ENCODE results near the gene PLOD2.

PLOD2 gene

GRCh38 chr3:146184241-146185015 is 23.4 kb upstream of the PLOD2 start:
- no peaks in the 10 kb centered on the region for H3K4me1 Mint-ChIP-seq
- no peaks in the 10 kb centered on the region for H3K27me3 Mint-ChIP-seq (ENCODE audit: low read depth, poor library complexity)
- H3K27ac Mint-ChIP-seq: no peak overlapping the region
- no peaks in the 10 kb centered on the region for H3K9me3 Mint-ChIP-seq
- TF ChIP-seq CTCF (IDR thresholded peaks at IDR 0.05): no peak
- no peaks in the 10 kb centered on the region for H3K36me3 Mint-ChIP-seq (ENCODE audit: low read depth)
- no peak for DNase-seq
- H3K4me3 Mint-ChIP-seq: no peak overlapping the region

GRCh38 chr3:146181216-146181615 is 20.2 kb upstream of the PLOD2 start:
- H3K27me3 Mint-ChIP-seq (ENCODE audit: low read depth, poor library complexity): no peaks in the 10 kb centered on the region
- no peaks in the 10 kb centered on the region for H3K9me3 Mint-ChIP-seq
- no peaks in the 10 kb centered on the region for H3K4me1 Mint-ChIP-seq
- H3K4me3 Mint-ChIP-seq: no peak overlapping the region
- TF ChIP-seq CTCF (IDR thresholded peaks at IDR 0.05): no peak
- no peak overlapping the region for H3K27ac Mint-ChIP-seq
- no peak for DNase-seq
- H3K36me3 Mint-ChIP-seq (ENCODE audit: low read depth): no peaks in the 10 kb centered on the region

- no peak for TF ChIP-seq CTCF (IDR thresholded peaks at IDR 0.05)
Measured at GRCh38 chr3:146180376-146180775, 19.4 kb upstream of the PLOD2 start.

GRCh38 chr3:146178006-146178689 is 17.2 kb upstream of the PLOD2 start:
- Mint-ChIP-seq H3K4me3 (no peak overlapping the region), H3K27ac (no peak overlapping the region), H3K4me1 (no peaks in the 10 kb centered on the region), H3K27me3 (ENCODE audit: low read depth, poor library complexity) (no peaks in the 10 kb centered on the region), H3K9me3 (no peaks in the 10 kb centered on the region), H3K36me3 (ENCODE audit: low read depth) (no peaks in the 10 kb centered on the region)
- TF ChIP-seq CTCF (IDR thresholded peaks at IDR 0.05): no peak
- no peak for DNase-seq

More at GRCh38 chr3:146180376-146180775, 19.4 kb upstream of the PLOD2 start:
- no peak overlapping the region for H3K27ac Mint-ChIP-seq
- H3K36me3 Mint-ChIP-seq (ENCODE audit: low read depth): no peaks in the 10 kb centered on the region
- no peak for DNase-seq
- H3K9me3 Mint-ChIP-seq: no peaks in the 10 kb centered on the region
- H3K4me3 Mint-ChIP-seq: no peak overlapping the region
- H3K27me3 Mint-ChIP-seq (ENCODE audit: low read depth, poor library complexity): no peaks in the 10 kb centered on the region
- no peaks in the 10 kb centered on the region for H3K4me1 Mint-ChIP-seq

- Mint-ChIP-seq H3K4me1 (no peaks in the 10 kb centered on the region), H3K4me3 (no peak overlapping the region), H3K27me3 (ENCODE audit: low read depth, poor library complexity) (no peaks in the 10 kb centered on the region), H3K27ac (no peak overlapping the region), H3K9me3 (no peaks in the 10 kb centered on the region), H3K36me3 (ENCODE audit: low read depth) (no peaks in the 10 kb centered on the region)
- DNase-seq: no peak
- TF ChIP-seq CTCF (IDR thresholded peaks at IDR 0.05): no peak
Measured at GRCh38 chr3:146177519-146177918, 16.5 kb upstream of the PLOD2 start.

All from nephron progenitor cell (in vitro differentiated cells).